Endothelial cell of umbilical vein (primary cell): ENCODE measurements around the gene CCDC85C. TPM values are rescaled to one million over a fixed set of nuclear protein-coding genes. Genes with fewer than 3 reads are reported as not detected.

Experiments used
- BruUV-seq: library from RNA; stranded (reverse); fragments of 400-500 nt; replicated peaks from 2 replicates; lab custom pipeline; 2021; lab: Mats Ljungman, UMichigan
- CTCF ChIA-PET: fragments of 300-600, 350-600 bp; sonication (Branson Sonifier 250); formaldehyde crosslinking; loops from one replicate; lab custom pipeline; 2021; ENCODE audit warnings: antibody characterized with exemption, inconsistent platforms; lab: Charles Lee
- POLR2A ChIA-PET: fragments of 300-600, 350-600 bp; sonication (Branson Sonifier 250); formaldehyde crosslinking; loops from one replicate; lab custom pipeline; 2021; ENCODE audit warnings: antibody characterized with exemption, inconsistent platforms; lab: Charles Lee
- DNase-seq: peaks from one replicate; pipeline ENCODE4 v3.0.0-alpha.2; 2011; ENCODE audit warnings: low read depth, low spot score
- FAIRE-seq: peaks from 2 replicates; lab custom pipeline; 2011; peaks lifted over from hg19 to GRCh38; lab: Jason Lieb, UNC
- H2AFZ ChIP-seq: 2 replicates; pipeline ENCODE4 v1.6.0; 2012; ENCODE audit warnings: low read depth, low read length, control low read depth, inconsistent platforms
- H3K27ac ChIP-seq: 2 replicates; pipeline ENCODE4 v1.5.1; 2011; ENCODE audit warnings: low read depth, mild to moderate bottlenecking, control low read depth, low read length, moderate library complexity; ENCODE audit not compliant: insufficient read depth
- H3K27me3 ChIP-seq, 2 experiments: 2 replicates each; pipeline versions ENCODE4 v1.6.0 to v1.6.1; 2011; ENCODE audit warnings: low read length in 2 of 2, mixed read lengths in 1 of 2; ENCODE audit not compliant: control insufficient read depth in 2 of 2, insufficient read depth in 2 of 2
- H3K36me3 ChIP-seq, 2 experiments: 2 replicates in 1 of 2; 3 replicates in 1 of 2; pipeline ENCODE4 v1.5.1; 2011; ENCODE audit warnings: low read length in 2 of 2, mild to moderate bottlenecking in 1 of 2, moderate library complexity in 1 of 2; ENCODE audit not compliant: control insufficient read depth in 2 of 2, insufficient read depth in 2 of 2; ENCODE audit errors: extremely low read depth in 1 of 2
- H3K4me1 ChIP-seq: 3 replicates; pipeline ENCODE4 v1.5.1; 2011; ENCODE audit warnings: mild to moderate bottlenecking, low read length; ENCODE audit not compliant: control insufficient read depth, insufficient read depth; ENCODE audit errors: extremely low read depth
- H3K4me2 ChIP-seq: 2 replicates; pipeline ENCODE4 v1.6.1; 2011; ENCODE audit warnings: low read length, control low read depth, mixed read lengths; ENCODE audit not compliant: insufficient read depth
- H3K4me3 ChIP-seq, 3 experiments: fragments of 200-600 bp in 1 of 3; sonication (generic), shearing (Covaris generic) in 1 of 3; replicated peaks in 1 of 3; 2 replicates each; pipeline ENCODE4 v1.5.1; 2011 to 2016; ENCODE audit warnings: control low read depth in 3 of 3, low read length in 3 of 3, mild to moderate bottlenecking in 2 of 3, inconsistent platforms in 1 of 3, low read depth in 1 of 3, moderate library complexity in 1 of 3; ENCODE audit not compliant: insufficient read depth in 1 of 3
- H3K79me2 ChIP-seq: 2 replicates; pipeline ENCODE4 v1.6.0; 2012; ENCODE audit warnings: low read length, inconsistent platforms; ENCODE audit not compliant: control insufficient read depth, insufficient read depth
- H3K9ac ChIP-seq: replicated peaks from 2 replicates; pipeline ENCODE3; 2011; ENCODE audit warnings: low read length, control low read depth; ENCODE audit not compliant: insufficient read depth; ENCODE audit errors: extremely low read depth
- H3K9me1 ChIP-seq: replicated peaks from 3 replicates; pipeline ENCODE4 v1.6.0; 2011; ENCODE audit warnings: mild to moderate bottlenecking, low read length; ENCODE audit not compliant: control insufficient read depth, insufficient read depth; ENCODE audit errors: extremely low read depth
- H3K9me3 ChIP-seq: replicated peaks from 2 replicates; pipeline ENCODE4 v1.5.1; 2012; ENCODE audit warnings: low read length, inconsistent platforms; ENCODE audit not compliant: control insufficient read depth, insufficient read depth
- H4K20me1 ChIP-seq: replicated peaks from 2 replicates; pipeline ENCODE3; 2011; ENCODE audit warnings: mild to moderate bottlenecking, low read length; ENCODE audit not compliant: control insufficient read depth, insufficient read depth; ENCODE audit errors: extremely low read depth
- CTCF ChIP-seq, 2 donors: IDR thresholded peaks; 1 replicate in 1 of 2; 2 replicates in 1 of 2; pipeline ENCODE4 v1.5.1; 2011; ENCODE audit warnings: low read length in 2 of 2, mild to moderate bottlenecking in 2 of 2, moderate library complexity in 2 of 2, control low read depth in 1 of 2, inconsistent platforms in 1 of 2, low read depth in 1 of 2; ENCODE audit not compliant: insufficient read depth in 1 of 2; ENCODE audit errors: extremely low read depth in 1 of 2
- EZH2 ChIP-seq: IDR thresholded peaks from 2 replicates; pipeline ENCODE4 v1.6.1; 2012; ENCODE audit warnings: borderline replicate concordance, low read depth, mild to moderate bottlenecking, moderate library complexity, low read length, inconsistent platforms; ENCODE audit not compliant: severe bottlenecking
- FOS ChIP-seq: IDR thresholded peaks from 2 replicates; pipeline ENCODE4 v1.6.1; 2011; ENCODE audit warnings: mild to moderate bottlenecking, low read length, moderate library complexity, borderline replicate concordance; ENCODE audit not compliant: insufficient read depth
- GATA2 ChIP-seq: IDR thresholded peaks from 2 replicates; pipeline ENCODE4 v1.7.0; 2011; ENCODE audit warnings: low read depth, mild to moderate bottlenecking, moderate library complexity, mixed read lengths, low read length; ENCODE audit not compliant: insufficient read length, insufficient read depth
- JUN ChIP-seq: IDR thresholded peaks from 2 replicates; pipeline ENCODE4 v1.6.1; 2011; ENCODE audit warnings: borderline replicate concordance, low read depth; ENCODE audit not compliant: insufficient read length, insufficient read depth
- MAX ChIP-seq: IDR thresholded peaks from 2 replicates; pipeline ENCODE4 v1.6.1; 2011; ENCODE audit not compliant: insufficient read depth, insufficient read length
- MYC ChIP-seq: IDR thresholded peaks from one replicate; pipeline ENCODE4 v1.6.1; 2011; ENCODE audit warnings: mild to moderate bottlenecking, low read depth, low read length
- POLR2AphosphoS5 ChIP-seq: IDR thresholded peaks from 2 replicates; pipeline ENCODE4 v1.6.1; 2012; ENCODE audit warnings: low read depth, mild to moderate bottlenecking, control low read depth, low read length, moderate library complexity; ENCODE audit not compliant: insufficient read depth
- dilution Hi-C: fragments of 300-500 bp; cut with MboI; formaldehyde crosslinking; loops from one replicate; pipeline ENCODE4 v1.15.0; 2019; ENCODE audit warnings: low sequenced_read_pairs; ENCODE audit not compliant: extremely low pct_ligation_motif_present
- intact Hi-C: fragments of 100-400 bp; cut with micrococcal nuclease; formaldehyde crosslinking; loops from one replicate; pipeline ENCODE4 v1.10.0; 2022
- polyA plus RNA-seq, 4 experiments: library from polyadenylated mRNA; depleted of rRNA in 3 of 4; stranded (reverse) in 3 of 4; unstranded in 1 of 4; fragments of >200 nt; gene quantifications; 2 replicates each; pipeline versions ENCODE4 v1.2.1 to v1.2.3, GENCODE V29; 2011 to 2012; ENCODE audit warnings: missing spikeins in 1 of 4
- total RNA-seq: library from RNA; stranded (reverse); gene quantifications from 2 replicates; pipeline ENCODE4 v1.2.3, GENCODE V29; 2021

Gene CCDC85C
- total and polyA plus RNA-seq, 2 donors (not counting 3 experiments of a cell fraction or from before 2014, with no cell fraction given): 7.5 to 17.8 TPM

GRCh38 chr14:99502989-99503421, 101.0 kb downstream of the CCDC85C start:
- no peak for FAIRE-seq
- intact Hi-C loops: no loop called here
- TF ChIP-seq MAX (no peak), EZH2 (no peak), MYC (no peak), JUN (no peak), FOS (no peak), GATA2 (no peak), POLR2AphosphoS5 (no peak), CTCF (IDR thresholded peaks at IDR 0.05; ENCODE audit: extremely low read depth in 1 of 2, insufficient read depth in 1 of 2, low read depth in 1 of 2, low read length in 2 of 2) (no peak)
- H3K79me2 ChIP-seq: no peaks in the 10 kb centered on the region
- ChIA-PET POLR2A (no interaction called here), CTCF (interaction anchor here (0.9 kb wide), 1 partner anchor 13 kb away, joined by 3 read pairs; no protein-coding TSS in a partner anchor)
- no peaks in the 10 kb centered on the region for H4K20me1 ChIP-seq
- no peak overlapping the region for H3K27ac ChIP-seq
- BruUV-seq: no TSS peak
- no peaks in the 10 kb centered on the region for H3K27me3 ChIP-seq
- no peak overlapping the region for H3K4me3 ChIP-seq
- dilution Hi-C loops: no loop called here
- no peak overlapping the region for H3K4me2 ChIP-seq
- DNase-seq: no peak
- no peaks in the 10 kb centered on the region for H3K9me3 ChIP-seq
- H3K9ac ChIP-seq: no peak overlapping the region
- peaks cover 19 to 22% of the 10 kb centered on the region in 2 experiments for H3K36me3 ChIP-seq
- no peaks in the 10 kb centered on the region for H3K9me1 ChIP-seq
- no peak overlapping the region for H2AFZ ChIP-seq
- peaks cover 22% of the 10 kb centered on the region for H3K4me1 ChIP-seq
